ENCODE measurements around the gene ZFYVE9.

- TF ChIP-seq POLR2A (IDR thresholded peaks at IDR 0.05): no peak
- no peak for TF ChIP-seq CTCF (IDR thresholded peaks at IDR 0.05)
- no peak for TF ChIP-seq EP300 (IDR thresholded peaks at IDR 0.05)
- TF ChIP-seq POLR2AphosphoS5 (IDR thresholded peaks at IDR 0.05): no peak
Observed at GRCh38 chr1:52216907-52217458, 75.1 kb downstream of the ZFYVE9 start.

Measured in suprapubic skin (tissue), 4 donors.